HG03342 (cell line): Measurements from ENCODE around the gene LTA4H.
"Not testable (repeated sequence)": the region's sequence is repeated elsewhere in the genome, so short reads cannot be mapped to it uniquely, and the experiment has no call there.

Source experiments
- ATAC-seq: cut with Tn5 transposase; IDR thresholded peaks from one replicate; pipeline ENCODE4 v1.9.1; 2021; ENCODE audit warnings: mild to moderate bottlenecking, moderate library complexity; ENCODE audit not compliant: unreplicated experiment

LTA4H gene

GRCh38 chr12:95995238-95996031 is 40.0 kb downstream of the LTA4H start:
- ATAC-seq = no peak

- ATAC-seq = no peak
Observed at GRCh38 chr12:95994476-95994875, 40.9 kb downstream of the LTA4H start.

- no peak for ATAC-seq
Observed at GRCh38 chr12:95993907-95994306, 41.5 kb downstream of the LTA4H start.

- no peak for ATAC-seq
Observed at GRCh38 chr12:95990136-95990535, 45.3 kb downstream of the LTA4H start.

- ATAC-seq = no peak
Observed at GRCh38 chr12:95989504-95990123, 45.8 kb downstream of the LTA4H start.

- no peak for ATAC-seq
Observed at GRCh38 chr12:95988506-95989275, 46.7 kb downstream of the LTA4H start.

- ATAC-seq = no peak
Observed at GRCh38 chr12:95986635-95987570, 48.5 kb downstream of the LTA4H start.

GRCh38 chr12:95984682-95985081 is 50.7 kb downstream of the LTA4H start:
- no peak for ATAC-seq

GRCh38 chr12:95982602-95983001 is 52.8 kb downstream of the LTA4H start:
- no peak for ATAC-seq

- no peak for ATAC-seq
Observed at GRCh38 chr12:95980437-95980836, 55.0 kb downstream of the LTA4H start.

- ATAC-seq = no peak
Observed at GRCh38 chr12:95978774-95979173, 56.6 kb downstream of the LTA4H start.

GRCh38 chr12:95978351-95978750 is 57.0 kb downstream of the LTA4H start:
- ATAC-seq = no peak

GRCh38 chr12:95977764-95978305 is 57.6 kb downstream of the LTA4H start:
- no peak for ATAC-seq

GRCh38 chr12:95976416-95976832 is 59.0 kb downstream of the LTA4H start:
- no peak for ATAC-seq

GRCh38 chr12:95975491-95975890 is 59.9 kb downstream of the LTA4H start:
- ATAC-seq = no peak

GRCh38 chr12:95974358-95974757 is 61.0 kb downstream of the LTA4H start:
- no peak for ATAC-seq

- no peak for ATAC-seq
Observed at GRCh38 chr12:95972832-95973456, 62.4 kb downstream of the LTA4H start.

- ATAC-seq = no peak
Observed at GRCh38 chr12:95970905-95971304, 64.5 kb downstream of the LTA4H start.

GRCh38 chr12:95969116-95969515 is 66.3 kb downstream of the LTA4H start:
- not testable (repeated sequence) for ATAC-seq

GRCh38 chr12:95967301-95967700 is 68.1 kb downstream of the LTA4H start:
- ATAC-seq = no peak
